B cell (primary cell): ENCODE measurements around the gene CDO1. TPM values are rescaled to one million over a fixed set of nuclear protein-coding genes. Genes with fewer than 3 reads are reported as not detected.

Source experiments
- ATAC-seq: fragments of 200-7000 bp; cut with Tn5 transposase; one replicate; pipeline ENCODE4 v1.10.0; 2021; ENCODE audit warnings: low read depth, mild to moderate bottlenecking, moderate number of reproducible peaks, moderate library complexity
- CTCF ChIA-PET: fragments of 350-600 bp; sonication (Branson Sonifier 250); formaldehyde crosslinking; loops from one replicate; lab custom pipeline; 2021; ENCODE audit warnings: antibody characterized with exemption, inconsistent platforms; lab: Charles Lee
- POLR2A ChIA-PET: fragments of 350-600 bp; sonication (Branson Sonifier 250); formaldehyde crosslinking; loops from one replicate; lab custom pipeline; 2021; ENCODE audit warnings: antibody characterized with exemption; lab: Charles Lee
- DNase-seq: peaks from one replicate; pipeline ENCODE4 v3.0.0; 2013
- H2AFZ ChIP-seq: 2 replicates; pipeline ENCODE4 v1.6.1; 2012; ENCODE audit warnings: mild to moderate bottlenecking, low read depth, low read length; ENCODE audit not compliant: insufficient read depth, poor library complexity, severe bottlenecking
- H3K27ac ChIP-seq, 2 donors: 1 replicate in 1 of 2; 2 replicates in 1 of 2; pipeline ENCODE4 v1.5.1; 2012 to 2013; ENCODE audit warnings: low read length in 2 of 2, mild to moderate bottlenecking in 2 of 2, moderate library complexity in 1 of 2
- H3K27me3 ChIP-seq, 4 experiments: fragments of 200-600 bp in 1 of 4; sonication (generic) in 1 of 4; replicated peaks in 1 of 4; 1 replicate in 2 of 4; 2 replicates in 2 of 4; pipeline versions ENCODE4 v1.6.1 to v1.7.0; 2013 to 2016; ENCODE audit warnings: low read length in 3 of 4, mild to moderate bottlenecking in 2 of 4, mixed read lengths in 1 of 4, moderate library complexity in 1 of 4; ENCODE audit not compliant: insufficient read depth in 4 of 4, control insufficient read depth in 3 of 4; ENCODE audit errors: control extremely low read depth in 1 of 4
- H3K36me3 ChIP-seq, 2 experiments: replicated peaks in 1 of 2; 1 replicate in 1 of 2; 2 replicates in 1 of 2; pipeline versions ENCODE4 v1.6.1 to v1.7.1; 2013; ENCODE audit warnings: low read length in 1 of 2; ENCODE audit not compliant: insufficient read depth in 2 of 2, control insufficient read depth in 1 of 2; ENCODE audit errors: control extremely low read depth in 1 of 2, extremely low read depth in 1 of 2
- H3K4me1 ChIP-seq, 2 donors: fragments of 200-600 bp in 1 of 2; sonication (generic) in 1 of 2; 1 replicate in 1 of 2; 2 replicates in 1 of 2; pipeline versions ENCODE4 v1.5.1 to v1.6.1; 2013 to 2017; ENCODE audit warnings: low read length in 2 of 2; ENCODE audit not compliant: control insufficient read depth in 2 of 2, insufficient read depth in 2 of 2
- H3K4me2 ChIP-seq: replicated peaks from 2 replicates; pipeline ENCODE3; 2012; ENCODE audit warnings: mild to moderate bottlenecking, low read depth, low read length; ENCODE audit not compliant: poor library complexity, severe bottlenecking
- H3K4me3 ChIP-seq, 5 experiments: fragments of 200-600 bp in 1 of 5; sonication (generic) in 1 of 5; 1 replicate in 3 of 5; 2 replicates in 2 of 5; pipeline versions ENCODE4 v1.5.1 to v1.7.0; 2011 to 2016; ENCODE audit warnings: low read length in 4 of 5, mild to moderate bottlenecking in 4 of 5, low read depth in 2 of 5, control low read depth in 1 of 5, moderate library complexity in 1 of 5; ENCODE audit not compliant: insufficient read depth in 1 of 5; ENCODE audit errors: control extremely low read depth in 1 of 5, extremely low read depth in 1 of 5
- H3K79me2 ChIP-seq: fragments of 200-600 bp; sonication (generic); one replicate; pipeline ENCODE4 v1.6.0; 2016; ENCODE audit warnings: low read length; ENCODE audit not compliant: control insufficient read depth, insufficient read depth
- H3K9ac ChIP-seq: fragments of 200-600 bp; sonication (generic); 2 replicates; pipeline ENCODE4 v1.6.1; 2017; ENCODE audit warnings: mild to moderate bottlenecking, low read length, moderate library complexity
- H3K9me3 ChIP-seq, 3 donors: one replicate each; pipeline versions ENCODE4 v1.6.1 to v1.7.1; 2013; ENCODE audit warnings: low read length in 2 of 3; ENCODE audit not compliant: control insufficient read depth in 2 of 3, insufficient read depth in 1 of 3; ENCODE audit errors: control extremely low read depth in 1 of 3
- H4K20me1 ChIP-seq: 2 replicates; pipeline ENCODE4 v1.6.0; 2012; ENCODE audit warnings: mild to moderate bottlenecking, low read length; ENCODE audit not compliant: insufficient read depth, control insufficient read depth, poor library complexity, severe bottlenecking
- H3K27ac Mint-ChIP-seq: one replicate; pipeline ENCODE4 v1.8.0; 2021; ENCODE audit warnings: mixed read lengths
- H3K27me3 Mint-ChIP-seq: one replicate; pipeline ENCODE4 v1.8.0; 2021; ENCODE audit warnings: mixed read lengths
- H3K4me1 Mint-ChIP-seq: one replicate; pipeline ENCODE4 v1.8.0; 2021; ENCODE audit warnings: mixed read lengths
- H3K4me3 Mint-ChIP-seq: one replicate; pipeline ENCODE4 v1.8.0; 2021; ENCODE audit warnings: mixed read lengths
- H3K9me3 Mint-ChIP-seq: one replicate; pipeline ENCODE4 v1.8.0; 2022; ENCODE audit warnings: mixed read lengths; ENCODE audit not compliant: insufficient read depth
- CTCF ChIP-seq: fragments of 200-600 bp; IDR thresholded peaks from one replicate; pipeline ENCODE4 v1.8.0; 2022; ENCODE audit warnings: antibody characterized with exemption, mild to moderate bottlenecking
- EZH2 ChIP-seq: IDR thresholded peaks from 2 replicates; pipeline ENCODE4 v1.6.1; 2012; ENCODE audit warnings: borderline replicate concordance, low read depth, mild to moderate bottlenecking, moderate library complexity, low read length; ENCODE audit not compliant: insufficient read depth, poor library complexity, severe bottlenecking
- WGBS: methylation state at CpG from one replicate; pipeline ENCODE4 v1.1.5; 2013; ENCODE audit warnings: missing lambda C conversion rate; ENCODE audit not compliant: insufficient coverage; 5-methylcytosine and 5-hydroxymethylcytosine counted together
- intact Hi-C: fragments of 100-400 bp; cut with micrococcal nuclease; formaldehyde crosslinking; loops from one replicate; pipeline ENCODE4 v1.10.0; 2022
- polyA plus RNA-seq: library from polyadenylated mRNA; depleted of rRNA; stranded (reverse); fragments of >200 nt; gene quantifications from 2 replicates; pipeline ENCODE4 v1.2.3, GENCODE V29; 2012
- total RNA-seq, 2 donors: library from RNA; stranded (reverse); fragments of 120-200 nt in 1 of 2; gene quantifications; 1 replicate in 1 of 2; 2 replicates in 1 of 2; pipeline versions ENCODE4 v1.2.3 to v1.2.4, GENCODE V29; 2013 to 2022

CDO1 gene
- total and polyA plus RNA-seq, 2 donors (not counting 1 experiment from before 2014, with no cell fraction given) = not detected

GRCh38 chr5:115774684-115775083 is 41.8 kb downstream of the CDO1 start:
- no peak overlapping the region for H3K9ac ChIP-seq
- Mint-ChIP-seq H3K9me3 (no peaks in the 10 kb centered on the region), H3K27ac (no peak overlapping the region), H3K4me1 (no peaks in the 10 kb centered on the region), H3K4me3 (no peak overlapping the region), H3K27me3 (peaks cover 10% of the 10 kb centered on the region)
- ChIA-PET CTCF (no interaction called here), POLR2A (no interaction called here)
- no peaks in the 10 kb centered on the region for H3K36me3 ChIP-seq
- H4K20me1 ChIP-seq = no peaks in the 10 kb centered on the region
- no peak overlapping the region for H3K27ac ChIP-seq
- 73% methylated on average over 1 of the region's 3 CpGs for WGBS
- no peaks in the 10 kb centered on the region for H3K4me1 ChIP-seq
- no peak overlapping the region for H3K4me3 ChIP-seq
- intact Hi-C loops = no loop called here
- no peak for TF ChIP-seq CTCF
- no peak for TF ChIP-seq EZH2
- no peak for DNase-seq
- H3K27me3 ChIP-seq = peaks cover 0 to 7% (median 0%) of the 10 kb centered on the region in 4 experiments
- peaks cover 0 to 2% (median 0%) of the 10 kb centered on the region in 3 donors for H3K9me3 ChIP-seq
- no peak overlapping the region for H3K4me2 ChIP-seq
- ATAC-seq = no peak
- H3K79me2 ChIP-seq = no peaks in the 10 kb centered on the region
- H2AFZ ChIP-seq = no peak overlapping the region

- Histone ChIP-seq H4K20me1 (no peaks in the 10 kb centered on the region), H2AFZ (no peak overlapping the region), H3K27me3 (peaks cover 0 to 7% (median 0%) of the 10 kb centered on the region in 4 experiments), H3K36me3 (no peaks in the 10 kb centered on the region), H3K27ac (no peak overlapping the region), H3K79me2 (no peaks in the 10 kb centered on the region), H3K4me3 (no peak overlapping the region), H3K4me2 (no peak overlapping the region), H3K9me3 (peaks cover 0 to 2% (median 0%) of the 10 kb centered on the region in 3 donors), H3K9ac (no peak overlapping the region), H3K4me1 (no peaks in the 10 kb centered on the region)
- ATAC-seq = no peak
- DNase-seq = no peak
- Mint-ChIP-seq H3K27me3 (peaks cover 10% of the 10 kb centered on the region), H3K4me3 (no peak overlapping the region), H3K4me1 (no peaks in the 10 kb centered on the region), H3K27ac (no peak overlapping the region), H3K9me3 (no peaks in the 10 kb centered on the region)
- POLR2A ChIA-PET = no interaction called here
- no peak for TF ChIP-seq CTCF
- TF ChIP-seq EZH2 = no peak
- intact Hi-C loops = no loop called here
- WGBS = 81% methylated on average over 2 of the region's 2 CpGs
- CTCF ChIA-PET = no interaction called here
Measured at GRCh38 chr5:115772731-115773475, 43.6 kb downstream of the CDO1 start.
